HL-60 (cell line): ENCODE data around the gene CDC42BPG.

Experiments
- CTCF ChIP-seq: IDR thresholded peaks from one replicate; pipeline ENCODE4 v1.5.1; 2011; ENCODE audit warnings: low read length, control low read depth, inconsistent platforms; ENCODE audit not compliant: insufficient read depth
- POLR2AphosphoS5 ChIP-seq: IDR thresholded peaks from 2 replicates; pipeline ENCODE4 v1.6.1; 2012; ENCODE audit warnings: low read depth
- REST ChIP-seq: IDR thresholded peaks from 2 replicates; pipeline ENCODE4 v1.6.1; 2012; ENCODE audit warnings: low read depth; ENCODE audit not compliant: insufficient replicate concordance
- SPI1 ChIP-seq: IDR thresholded peaks from 2 replicates; pipeline ENCODE4 v1.6.1; 2012; ENCODE audit warnings: low read depth, mild to moderate bottlenecking, borderline replicate concordance

- TF ChIP-seq CTCF (no peak), POLR2AphosphoS5 (no peak), REST (no peak), SPI1 (no peak)
Measured at GRCh38 chr11:64801158-64801464, 43.3 kb downstream of the CDC42BPG start.
